ENCODE results near the gene FOXP1. TPM values are rescaled to one million over a fixed set of nuclear protein-coding genes. Genes with fewer than 3 reads are reported as not detected.

The FOXP1 gene
- total RNA-seq, 1 donor from 2014 or later = 56.7 TPM

GRCh38 chr3:71048948-71049347 lies 534.6 kb downstream of the FOXP1 start:
- peak; percentile 92 to 93 for DNase-seq (ENCODE audit: low read depth in 2 of 2)

- DNase-seq (ENCODE audit: low read depth in 2 of 2) = no peak
These were observed 535.7 kb downstream of the FOXP1 start for GRCh38 chr3:71047616-71048531.

GRCh38 chr3:71046791-71047190 lies 536.7 kb downstream of the FOXP1 start:
- no peak for DNase-seq (ENCODE audit: low read depth in 2 of 2)

- DNase-seq (ENCODE audit: low read depth in 2 of 2) = no peak
These were observed 537.6 kb downstream of the FOXP1 start for GRCh38 chr3:71045917-71046282.

- no peak for DNase-seq (ENCODE audit: low read depth in 2 of 2)
These were observed 538.2 kb downstream of the FOXP1 start for GRCh38 chr3:71045212-71045916.

GRCh38 chr3:71042759-71043158 lies 540.8 kb downstream of the FOXP1 start:
- DNase-seq (ENCODE audit: low read depth in 2 of 2) = no peak

- DNase-seq (ENCODE audit: low read depth in 2 of 2) = no peak
These were observed 542.2 kb downstream of the FOXP1 start for GRCh38 chr3:71041371-71041770.

- DNase-seq (ENCODE audit: low read depth in 2 of 2) = no peak
These were observed 544.2 kb downstream of the FOXP1 start for GRCh38 chr3:71039332-71039731.

GRCh38 chr3:71037775-71038174 lies 545.8 kb downstream of the FOXP1 start:
- no peak for DNase-seq (ENCODE audit: low read depth in 2 of 2)

- DNase-seq (ENCODE audit: low read depth in 2 of 2) = peak in 1 of 2 donors; percentile 56
These were observed 547.6 kb downstream of the FOXP1 start for GRCh38 chr3:71035886-71036285.

GRCh38 chr3:71035314-71035713 lies 548.2 kb downstream of the FOXP1 start:
- DNase-seq (ENCODE audit: low read depth in 2 of 2) = peak; percentile 80 to 95

- no peak for DNase-seq (ENCODE audit: low read depth in 2 of 2)
These were observed 549.8 kb downstream of the FOXP1 start for GRCh38 chr3:71033681-71034220.

- peak; percentile 85 to 88 for DNase-seq (ENCODE audit: low read depth in 2 of 2)
These were observed 551.5 kb downstream of the FOXP1 start for GRCh38 chr3:71031914-71032521.

- no peak for DNase-seq (ENCODE audit: low read depth in 2 of 2)
These were observed 552.3 kb downstream of the FOXP1 start for GRCh38 chr3:71031181-71031580.

- DNase-seq (ENCODE audit: low read depth in 2 of 2) = no peak
These were observed 552.8 kb downstream of the FOXP1 start for GRCh38 chr3:71030748-71031147.

- DNase-seq (ENCODE audit: low read depth in 2 of 2) = no peak
These were observed 553.8 kb downstream of the FOXP1 start for GRCh38 chr3:71029770-71030169.

- DNase-seq (ENCODE audit: low read depth in 2 of 2) = no peak
These were observed 554.7 kb downstream of the FOXP1 start for GRCh38 chr3:71028802-71029201.

GRCh38 chr3:71028184-71028583 lies 555.3 kb downstream of the FOXP1 start:
- DNase-seq (ENCODE audit: low read depth in 2 of 2) = no peak

GRCh38 chr3:71026634-71027578 lies 556.6 kb downstream of the FOXP1 start:
- DNase-seq (ENCODE audit: low read depth in 2 of 2) = no peak

- no peak for DNase-seq (ENCODE audit: low read depth in 2 of 2)
These were observed 558.0 kb downstream of the FOXP1 start for GRCh38 chr3:71025516-71025915.

GRCh38 chr3:71025010-71025409 lies 558.5 kb downstream of the FOXP1 start:
- no peak for DNase-seq (ENCODE audit: low read depth in 2 of 2)
